Mesothelial cell of epicardium (in vitro differentiated cells): ENCODE data around the gene CDC42BPA. TPM values are rescaled to one million over a fixed set of nuclear protein-coding genes. Genes with fewer than 3 reads are reported as not detected.

ENCODE experiments used
- DNase-seq, 2 experiments: peaks; one replicate each; pipeline ENCODE4 v3.0.0; 2021; ENCODE audit warnings: low spot score in 2 of 2; ENCODE audit not compliant: unreplicated experiment in 2 of 2
- H3K27ac Mint-ChIP-seq: 2 replicates; pipeline ENCODE4 v1.8.0; 2021; ENCODE audit warnings: mixed read lengths
- H3K27me3 Mint-ChIP-seq: 2 replicates; pipeline ENCODE4 v1.8.0; 2021; ENCODE audit warnings: low read depth, mixed read lengths
- H3K36me3 Mint-ChIP-seq: 2 replicates; pipeline ENCODE4 v1.8.0; 2021; ENCODE audit warnings: mixed read lengths
- H3K4me1 Mint-ChIP-seq: 2 replicates; pipeline ENCODE4 v1.8.0; 2021; ENCODE audit warnings: mixed read lengths
- H3K4me3 Mint-ChIP-seq: 2 replicates; pipeline ENCODE4 v1.8.0; 2021; ENCODE audit warnings: mild to moderate bottlenecking, moderate library complexity, mixed read lengths
- H3K9me3 Mint-ChIP-seq: 2 replicates; pipeline ENCODE4 v1.8.0; 2021; ENCODE audit warnings: mixed read lengths
- CTCF ChIP-seq: fragments of 200-600 bp; sonication (generic); IDR thresholded peaks from one replicate; pipeline ENCODE4 v1.5.0; 2021; ENCODE audit warnings: antibody characterized with exemption; ENCODE audit not compliant: unreplicated experiment
- total RNA-seq: library from RNA; stranded (reverse); gene quantifications from 3 replicates; pipeline ENCODE4 v1.2.1, GENCODE V29; 2021

CDC42BPA gene
- total RNA-seq, 1 donor from 2014 or later, result 44.4 TPM

- peak overlapping the region; percentile 34 for H3K27ac Mint-ChIP-seq
Measured at GRCh38 chr1:227069490-227069889, 248.8 kb downstream of the CDC42BPA start.

GRCh38 chr1:227068883-227069282, 249.4 kb downstream of the CDC42BPA start:
- Mint-ChIP-seq H3K4me1 (peaks cover 9% of the 10 kb centered on the region), H3K4me3 (no peak overlapping the region), H3K27ac (no peak overlapping the region), H3K27me3 (no peaks in the 10 kb centered on the region), H3K9me3 (no peaks in the 10 kb centered on the region), H3K36me3 (peaks cover 7% of the 10 kb centered on the region)
- no peak for DNase-seq
- no peak for TF ChIP-seq CTCF

More at GRCh38 chr1:227069490-227069889, 248.8 kb downstream of the CDC42BPA start:
- H3K4me3 Mint-ChIP-seq, result no peak overlapping the region
- H3K9me3 Mint-ChIP-seq, result no peaks in the 10 kb centered on the region
- peaks cover 9% of the 10 kb centered on the region for H3K4me1 Mint-ChIP-seq
- no peaks in the 10 kb centered on the region for H3K27me3 Mint-ChIP-seq
- peaks cover 5% of the 10 kb centered on the region for H3K36me3 Mint-ChIP-seq
- no peak for TF ChIP-seq CTCF
- DNase-seq, result no peak

- no peak overlapping the region for H3K27ac Mint-ChIP-seq
- H3K9me3 Mint-ChIP-seq, result no peaks in the 10 kb centered on the region
- no peak for DNase-seq
- H3K4me1 Mint-ChIP-seq, result peaks cover 9% of the 10 kb centered on the region
- no peak overlapping the region for H3K4me3 Mint-ChIP-seq
- peaks cover 7% of the 10 kb centered on the region for H3K36me3 Mint-ChIP-seq
- no peak for TF ChIP-seq CTCF
- H3K27me3 Mint-ChIP-seq, result no peaks in the 10 kb centered on the region
Measured at GRCh38 chr1:227066999-227067398, 251.3 kb downstream of the CDC42BPA start.

GRCh38 chr1:227065311-227065710, 253.0 kb downstream of the CDC42BPA start:
- peaks cover 17% of the 10 kb centered on the region for H3K36me3 Mint-ChIP-seq
- H3K27ac Mint-ChIP-seq, result no peak overlapping the region
- no peak for TF ChIP-seq CTCF
- no peak overlapping the region for H3K4me3 Mint-ChIP-seq
- DNase-seq, result no peak
- H3K27me3 Mint-ChIP-seq, result no peaks in the 10 kb centered on the region
- H3K4me1 Mint-ChIP-seq, result peaks cover 6% of the 10 kb centered on the region
- peaks cover 2% of the 10 kb centered on the region for H3K9me3 Mint-ChIP-seq

GRCh38 chr1:227062306-227062705, 256.0 kb downstream of the CDC42BPA start:
- TF ChIP-seq CTCF, result no peak
- H3K27ac Mint-ChIP-seq, result no peak overlapping the region
- no peaks in the 10 kb centered on the region for H3K4me1 Mint-ChIP-seq
- H3K36me3 Mint-ChIP-seq, result peaks cover 27% of the 10 kb centered on the region
- peaks cover 11% of the 10 kb centered on the region for H3K9me3 Mint-ChIP-seq
- no peak for DNase-seq
- H3K4me3 Mint-ChIP-seq, result no peak overlapping the region
- no peaks in the 10 kb centered on the region for H3K27me3 Mint-ChIP-seq

GRCh38 chr1:227059076-227059475, 259.2 kb downstream of the CDC42BPA start:
- no peak overlapping the region for H3K4me3 Mint-ChIP-seq
- TF ChIP-seq CTCF, result no peak
- H3K36me3 Mint-ChIP-seq, result peaks cover 19% of the 10 kb centered on the region
- H3K4me1 Mint-ChIP-seq, result no peaks in the 10 kb centered on the region
- no peak overlapping the region for H3K27ac Mint-ChIP-seq
- peaks cover 11% of the 10 kb centered on the region for H3K9me3 Mint-ChIP-seq
- no peaks in the 10 kb centered on the region for H3K27me3 Mint-ChIP-seq
- no peak for DNase-seq
